ENCODE measurements around the gene RNF220.

RNF220 gene

GRCh38 chr1:44674113-44675000, 269.3 kb downstream of the RNF220 start, which contains the start of the genes ARMH1 and TMEM53 (continued):
- TF ChIP-seq ZBTB11 (tag by site-specific recombination; conservative IDR thresholded peaks at IDR 0.05; ENCODE audit: low read depth) (peak; percentile 80), KLF10 (tag by site-specific recombination; IDR thresholded peaks at IDR 0.05) (peak; percentile 86), GLIS1 (tag by site-specific recombination; IDR thresholded peaks at IDR 0.05) (peak; percentile 45; the same call in 1 of the 2 replicates), SALL2 (tag by site-specific recombination; IDR thresholded peaks at IDR 0.05; ENCODE audit: borderline replicate concordance) (no peak), KLF1 (tag by site-specific recombination; IDR thresholded peaks at IDR 0.05) (peak; percentile 85), MYNN (tag by site-specific recombination; IDR thresholded peaks at IDR 0.05; ENCODE audit: borderline replicate concordance) (0 out of 2 replicates have a peak, but pooled peaks have one; percentile 25), IKZF3 (tag by site-specific recombination; IDR thresholded peaks at IDR 0.05) (peak; percentile 54), SP2 (tag by site-specific recombination; IDR thresholded peaks at IDR 0.05) (peak; percentile 99), SP7 (tag by site-specific recombination; IDR thresholded peaks at IDR 0.05) (peak; percentile 63)
- TF ChIP-seq, protein P1, sequence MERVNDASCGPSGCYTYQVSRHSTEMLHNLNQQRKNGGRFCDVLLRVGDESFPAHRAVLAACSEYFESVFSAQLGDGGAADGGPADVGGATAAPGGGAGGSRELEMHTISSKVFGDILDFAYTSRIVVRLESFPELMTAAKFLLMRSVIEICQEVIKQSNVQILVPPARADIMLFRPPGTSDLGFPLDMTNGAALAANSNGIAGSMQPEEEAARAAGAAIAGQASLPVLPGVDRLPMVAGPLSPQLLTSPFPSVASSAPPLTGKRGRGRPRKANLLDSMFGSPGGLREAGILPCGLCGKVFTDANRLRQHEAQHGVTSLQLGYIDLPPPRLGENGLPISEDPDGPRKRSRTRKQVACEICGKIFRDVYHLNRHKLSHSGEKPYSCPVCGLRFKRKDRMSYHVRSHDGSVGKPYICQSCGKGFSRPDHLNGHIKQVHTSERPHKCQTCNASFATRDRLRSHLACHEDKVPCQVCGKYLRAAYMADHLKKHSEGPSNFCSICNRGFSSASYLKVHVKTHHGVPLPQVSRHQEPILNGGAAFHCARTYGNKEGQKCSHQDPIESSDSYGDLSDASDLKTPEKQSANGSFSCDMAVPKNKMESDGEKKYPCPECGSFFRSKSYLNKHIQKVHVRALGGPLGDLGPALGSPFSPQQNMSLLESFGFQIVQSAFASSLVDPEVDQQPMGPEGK (tag by site-specific recombination; IDR thresholded peaks at IDR 0.05), result peak; percentile 90

DNA sequence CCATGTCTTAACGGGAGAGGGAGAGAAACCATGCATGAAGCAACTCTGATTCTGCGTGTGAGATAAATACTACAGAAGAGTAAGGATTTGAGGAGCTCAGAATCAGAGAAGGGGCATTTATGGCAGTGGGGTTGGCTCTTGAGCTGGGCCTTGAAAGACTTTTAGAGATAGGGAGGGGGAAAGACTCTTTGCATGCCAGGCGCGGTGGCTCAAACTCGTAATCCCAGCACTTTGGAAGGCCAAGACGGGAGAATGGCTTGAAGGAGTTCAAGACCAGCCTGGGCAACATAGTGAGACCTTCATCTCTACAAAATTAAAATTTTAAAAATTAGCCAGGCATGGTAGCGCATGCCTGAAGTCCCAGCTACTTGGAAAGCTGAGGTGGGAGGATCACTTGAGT, 270.1 kb downstream of the RNF220 start:
- Histone ChIP-seq H3K9me3 (ENCODE audit: control insufficient read depth, insufficient read depth, low read depth, low read length) (no peaks in the 10 kb centered on the region), H3K4me3 (ENCODE audit: low read depth, low read length) (peak overlapping the region; percentile 58), H3K27ac (ENCODE audit: extremely low read depth, low read depth, low read length) (no peak overlapping the region), H3K36me3 (ENCODE audit: control insufficient read depth in 2 of 2, insufficient read depth in 1 of 2, low read length in 2 of 2) (no peaks in the 10 kb centered on the region), H3K4me1 (ENCODE audit: control insufficient read depth, insufficient read depth, low read length) (peaks cover 3% of the 10 kb centered on the region; the same call in 1 of the 2 replicates)
- ChIA-PET POLR2A (interaction anchor here (1.7 to 2.4 kb wide), 2 partner anchors 43 to 101 kb away, joined by 5 to 16 read pairs; partner anchors contain the start of gene RPS8), CTCF (interaction anchor here (1.6 to 2.0 kb wide), 2 partner anchors 22 to 57 kb away, joined by 5 to 16 read pairs; no protein-coding TSS in a partner anchor)
- TF ChIP-seq ZBTB8A (tag by site-specific recombination; IDR thresholded peaks at IDR 0.05) (no peak), ZNF26 (tag by site-specific recombination; IDR thresholded peaks at IDR 0.05) (no peak), KLF9 (tag by site-specific recombination; IDR thresholded peaks at IDR 0.05; ENCODE audit: low read depth) (no peak), ZIC2 (tag by site-specific recombination; IDR thresholded peaks at IDR 0.05) (no peak), ZNF16 (tag by site-specific recombination; IDR thresholded peaks at IDR 0.05; ENCODE audit: low read depth) (no peak), ZFP37 (tag by site-specific recombination; IDR thresholded peaks at IDR 0.05) (no peak), ZNF366 (tag by site-specific recombination; conservative IDR thresholded peaks at IDR 0.05) (no peak), ZNF645 (tag by site-specific recombination; IDR thresholded peaks at IDR 0.05) (no peak), GLIS1 (tag by site-specific recombination; IDR thresholded peaks at IDR 0.05) (no peak), ZNF521 (tag by site-specific recombination; IDR thresholded peaks at IDR 0.05) (no peak)
- TF ChIP-seq, protein P1 (tag by site-specific recombination; IDR thresholded peaks at IDR 0.05), result no peak
